ENCODE measurements around the gene ARID1A. TPM values are rescaled to one million over a fixed set of nuclear protein-coding genes. Genes with fewer than 3 reads are reported as not detected.
A peak's percentile ranks its signal among the peaks of the same experiment; 100 is the strongest.

ARID1A gene
- total RNA-seq, 6 experiments from 2014 or later: 46.1 to 51.2 (median 49.2) TPM

DNA sequence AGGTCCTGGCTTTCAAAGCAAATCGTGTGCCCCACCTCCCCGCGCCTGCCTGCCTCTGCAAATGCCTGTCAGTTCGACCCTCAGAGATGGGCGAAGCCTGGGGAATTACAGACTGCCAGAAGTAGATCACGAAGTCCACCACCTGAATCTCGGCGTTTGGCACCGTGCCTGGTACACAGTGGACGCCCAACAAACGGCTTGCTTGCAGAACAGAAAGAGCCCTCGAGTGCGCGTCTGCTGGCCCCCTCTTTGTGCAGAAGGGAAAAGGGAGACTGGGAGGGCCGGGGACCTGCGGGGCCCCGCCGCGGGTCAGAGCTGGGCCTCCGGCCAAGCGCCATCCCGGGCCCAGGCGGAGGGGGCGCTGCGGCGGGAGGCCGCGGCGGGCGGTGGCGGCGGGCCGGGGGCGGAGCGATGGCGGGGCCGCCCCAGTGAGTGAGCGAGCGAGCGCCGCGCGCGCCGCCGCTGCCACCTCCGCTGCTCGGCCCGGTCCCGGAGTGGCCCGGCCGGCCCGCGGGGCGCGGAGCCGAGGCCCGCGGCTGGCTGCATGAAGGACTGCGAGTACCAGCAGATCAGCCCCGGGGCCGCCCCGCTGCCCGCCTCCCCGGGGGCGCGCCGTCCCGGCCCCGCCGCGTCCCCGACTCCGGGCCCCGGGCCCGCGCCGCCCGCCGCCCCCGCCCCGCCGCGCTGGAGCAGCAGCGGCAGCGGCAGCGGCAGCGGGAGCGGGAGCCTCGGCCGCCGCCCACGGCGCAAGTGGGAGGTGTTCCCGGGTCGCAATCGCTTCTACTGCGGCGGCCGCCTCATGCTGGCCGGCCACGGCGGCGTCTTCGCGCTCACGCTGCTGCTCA is 130.7 kb downstream of the ARID1A start, which contains the start of gene ZDHHC18:
ZDHHC18 (plus strand) TSS at position 428 of the 845 bp plus-strand sequence; CDS start at position 545, 117 bp downstream.
- H3K27me3 Mint-ChIP-seq (ENCODE audit: insufficient read depth): no peaks in the 10 kb centered on the region; the same call in 1 of the 2 replicates
- peak; percentile 66 for TF ChIP-seq CTCF (IDR thresholded peaks at IDR 0.05)
- H3K4me1 Mint-ChIP-seq (ENCODE audit: low read depth): peaks cover 37% of the 10 kb centered on the region
- no peaks in the 10 kb centered on the region for H3K36me3 Mint-ChIP-seq (ENCODE audit: low read depth)
- peak within 1 kb of the TSS; percentile 90 for H3K4me3 Mint-ChIP-seq
- peak within 1 kb of the TSS; percentile 50 for H3K27ac Mint-ChIP-seq
- DNase-seq: peak; percentile 13
- no peaks in the 10 kb centered on the region for H3K9me3 Mint-ChIP-seq

DNA sequence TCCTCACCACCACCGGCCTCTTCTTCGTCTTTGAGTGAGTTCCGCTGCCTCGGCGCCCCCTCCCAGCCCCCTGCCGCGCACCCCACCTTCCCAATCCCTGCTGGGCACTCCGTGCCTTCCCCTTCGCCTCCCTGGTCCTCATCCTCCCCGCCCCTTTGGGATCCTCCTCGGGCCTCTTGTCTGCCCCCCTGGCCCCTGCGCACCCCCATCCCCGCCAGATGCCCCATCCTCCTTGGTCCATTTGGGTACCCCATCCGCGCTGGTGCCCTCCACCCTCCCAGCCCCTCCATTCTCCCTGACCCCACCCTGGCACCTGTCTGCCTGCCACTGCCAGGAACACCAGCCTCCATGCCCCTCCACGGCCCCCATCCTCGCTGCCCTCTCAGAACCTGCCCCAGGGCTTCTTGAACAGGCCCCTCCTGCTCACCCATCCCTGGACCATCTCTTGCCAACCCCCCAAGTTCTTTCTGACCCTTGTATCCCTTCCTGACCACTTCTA is 131.3 kb downstream of the ARID1A start:
- Mint-ChIP-seq H3K27ac (peak overlapping the region; percentile 50), H3K4me1 (ENCODE audit: low read depth) (peaks cover 37% of the 10 kb centered on the region), H3K36me3 (ENCODE audit: low read depth) (peaks cover 4% of the 10 kb centered on the region; the same call in 1 of the 2 replicates)

DNA sequence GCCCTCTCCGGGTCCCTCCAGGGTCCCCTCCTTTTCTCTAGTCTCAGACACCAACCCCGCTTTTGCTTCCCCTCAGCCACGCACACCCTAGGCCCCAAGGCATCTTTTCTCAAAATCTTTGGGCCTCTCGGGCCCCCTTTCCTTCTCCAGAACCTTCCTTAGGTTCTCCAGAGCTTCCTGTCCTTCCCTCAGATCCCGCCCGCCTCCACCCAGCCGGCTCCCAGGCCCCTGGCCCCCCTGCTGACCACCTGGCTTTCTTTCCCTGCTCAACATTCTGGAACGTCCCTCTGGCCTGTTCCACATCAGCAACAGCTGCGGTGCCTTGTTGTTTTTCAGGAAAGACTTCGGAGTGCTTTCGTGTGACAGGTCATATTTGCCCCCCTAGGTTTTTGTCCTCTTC is 131.8 kb downstream of the ARID1A start:
- TF ChIP-seq CTCF (IDR thresholded peaks at IDR 0.05): no peak
- Mint-ChIP-seq H3K27ac (peak overlapping the region; percentile 50), H3K36me3 (ENCODE audit: low read depth) (peaks cover 8% of the 10 kb centered on the region; the same call in 1 of the 2 replicates), H3K4me3 (peak overlapping the region; percentile 90), H3K27me3 (ENCODE audit: insufficient read depth) (peaks cover 1% of the 10 kb centered on the region), H3K9me3 (no peaks in the 10 kb centered on the region), H3K4me1 (ENCODE audit: low read depth) (peaks cover 37% of the 10 kb centered on the region)
- DNase-seq: no peak

More for the DNA sequence above, 131.3 kb downstream of the ARID1A start:
- Mint-ChIP-seq H3K4me3 (peak overlapping the region; percentile 90), H3K9me3 (no peaks in the 10 kb centered on the region), H3K27me3 (ENCODE audit: insufficient read depth) (peaks cover 1% of the 10 kb centered on the region)
- no peak for DNase-seq
- TF ChIP-seq CTCF (IDR thresholded peaks at IDR 0.05): no peak

DNA sequence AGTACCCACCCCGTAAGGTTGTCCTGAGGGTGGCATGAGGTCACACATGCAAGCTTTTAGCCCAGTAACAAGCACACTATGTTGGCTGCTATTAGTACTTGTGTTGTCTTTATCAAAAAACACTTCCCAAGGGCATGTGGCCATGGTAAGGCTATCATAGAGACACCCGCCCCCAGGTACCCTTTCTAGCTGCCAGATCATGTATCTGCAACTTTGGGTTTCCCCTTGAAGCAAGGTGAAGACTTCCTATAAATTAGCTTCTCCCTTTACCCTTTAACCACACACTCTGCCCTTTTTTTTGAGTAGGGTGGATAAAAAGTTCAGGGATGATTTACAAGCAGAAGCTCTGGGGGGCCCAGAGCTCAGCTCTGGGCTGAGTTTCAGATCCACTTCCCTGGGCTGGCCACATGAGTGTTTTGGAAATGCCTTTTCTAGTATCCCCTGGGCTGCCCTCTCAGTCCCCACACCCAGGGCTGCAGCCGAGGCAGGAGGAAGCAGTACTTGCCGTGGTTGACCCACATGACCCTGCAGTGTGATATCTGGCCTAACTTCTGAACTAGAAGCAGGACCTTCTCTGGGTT is 132.7 kb downstream of the ARID1A start:
- Mint-ChIP-seq H3K9me3 (no peaks in the 10 kb centered on the region), H3K36me3 (ENCODE audit: low read depth) (peaks cover 14% of the 10 kb centered on the region), H3K27me3 (ENCODE audit: insufficient read depth) (peaks cover 1% of the 10 kb centered on the region; the same call in 1 of the 2 replicates), H3K4me3 (peak overlapping the region; percentile 90), H3K4me1 (ENCODE audit: low read depth) (peaks cover 37% of the 10 kb centered on the region), H3K27ac (0 out of 2 replicates have a peak overlapping the region, but pooled peaks have one; percentile 12)
- TF ChIP-seq CTCF (IDR thresholded peaks at IDR 0.05): no peak
- DNase-seq: no peak

DNA sequence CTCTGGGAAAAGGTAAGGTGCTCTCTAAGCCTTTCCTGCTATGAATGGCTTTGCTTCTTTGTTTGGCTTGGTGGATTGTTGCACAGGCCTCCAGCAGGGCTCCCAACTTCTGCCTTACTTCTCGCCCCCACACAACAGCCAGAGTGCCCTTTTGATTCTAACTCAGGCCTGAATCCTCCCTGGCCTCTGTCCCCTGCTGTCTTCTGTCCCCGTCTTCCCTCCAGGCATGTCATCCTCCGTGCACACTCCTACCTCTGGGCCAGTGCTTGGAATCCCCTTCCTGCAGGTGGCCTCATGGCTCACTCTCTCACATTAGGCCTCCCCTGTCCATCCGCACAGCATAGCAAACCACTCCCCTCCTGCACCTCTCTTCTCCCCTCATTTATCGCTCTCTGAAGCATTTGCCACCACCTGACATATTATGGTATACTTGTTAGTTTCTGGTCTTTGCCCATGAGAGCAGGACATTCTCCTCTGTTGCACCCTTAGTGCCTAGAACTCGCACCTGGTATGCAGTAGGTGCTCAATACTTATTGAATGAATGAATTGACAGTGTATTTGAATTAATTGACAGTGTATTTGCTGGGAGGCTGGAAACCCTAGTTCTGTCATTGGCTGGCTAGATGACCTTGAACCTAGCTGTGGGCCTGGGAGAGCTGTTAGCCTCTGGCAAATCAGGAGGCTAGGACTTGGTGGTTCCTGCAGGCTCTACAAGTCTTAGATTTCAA is 133.5 kb downstream of the ARID1A start:
- H3K9me3 Mint-ChIP-seq: no peaks in the 10 kb centered on the region
- TF ChIP-seq CTCF (IDR thresholded peaks at IDR 0.05): no peak
- peak overlapping the region; percentile 23 for H3K4me3 Mint-ChIP-seq
- H3K4me1 Mint-ChIP-seq (ENCODE audit: low read depth): peaks cover 37% of the 10 kb centered on the region
- H3K27ac Mint-ChIP-seq: no peak overlapping the region
- peaks cover 1% of the 10 kb centered on the region; the same call in 1 of the 2 replicates for H3K27me3 Mint-ChIP-seq (ENCODE audit: insufficient read depth)
- DNase-seq: no peak
- H3K36me3 Mint-ChIP-seq (ENCODE audit: low read depth): peaks cover 14% of the 10 kb centered on the region
